Osteoblast (primary cell): ENCODE results near the gene HS3ST2. TPM values are rescaled to one million over a fixed set of nuclear protein-coding genes. Genes with fewer than 3 reads are reported as not detected.

ENCODE experiments used
- DNase-seq: peaks from one replicate; pipeline ENCODE4 v3.0.0; 2011; ENCODE audit warnings: low spot score, mixed read lengths; ENCODE audit not compliant: insufficient read length; ENCODE audit errors: missing footprints
- H2AFZ ChIP-seq: 2 replicates; pipeline ENCODE4 v1.6.0; 2011; ENCODE audit warnings: mild to moderate bottlenecking, low read length
- H3K27ac ChIP-seq: 2 replicates; pipeline ENCODE4 v1.5.1; 2011; ENCODE audit warnings: mild to moderate bottlenecking, low read depth, low read length, moderate library complexity
- H3K27me3 ChIP-seq: 2 replicates; pipeline ENCODE4 v1.6.0; 2012; ENCODE audit warnings: mild to moderate bottlenecking, control low read depth, inconsistent platforms, low read length, moderate library complexity; ENCODE audit not compliant: insufficient read depth
- H3K36me3 ChIP-seq: 2 replicates; pipeline ENCODE4 v1.5.1; 2011; ENCODE audit warnings: mild to moderate bottlenecking, low read length, control low read depth, moderate library complexity; ENCODE audit not compliant: insufficient read depth
- H3K4me1 ChIP-seq: 2 replicates; pipeline ENCODE4 v1.5.1; 2011; ENCODE audit warnings: mild to moderate bottlenecking, low read length, control low read depth, moderate library complexity; ENCODE audit not compliant: insufficient read depth
- H3K4me2 ChIP-seq: 2 replicates; pipeline ENCODE4 v1.6.0; 2011; ENCODE audit warnings: mild to moderate bottlenecking, low read length; ENCODE audit not compliant: insufficient read depth
- H3K4me3 ChIP-seq: fragments of 200-600 bp; sonication (generic); 3 replicates; pipeline ENCODE4 v1.5.1; 2012; ENCODE audit warnings: mild to moderate bottlenecking, low read length, inconsistent platforms; ENCODE audit not compliant: insufficient read depth
- H3K79me2 ChIP-seq: 2 replicates; pipeline ENCODE4 v1.6.0; 2012; ENCODE audit warnings: mild to moderate bottlenecking, low read length, control low read depth, inconsistent platforms; ENCODE audit not compliant: insufficient read depth
- H3K9me3 ChIP-seq: 2 replicates; pipeline ENCODE4 v1.5.1; 2011; ENCODE audit warnings: low read depth, low read length, control low read depth
- H4K20me1 ChIP-seq: 2 replicates; pipeline ENCODE4 v1.6.0; 2012; ENCODE audit warnings: mild to moderate bottlenecking, low read length, control low read depth; ENCODE audit not compliant: insufficient read depth
- CTCF ChIP-seq: IDR thresholded peaks from 2 replicates; pipeline ENCODE4 v1.5.1; 2011; ENCODE audit warnings: mild to moderate bottlenecking, low read depth, low read length, moderate library complexity; ENCODE audit errors: extremely low read depth
- total RNA-seq: library from RNA; depleted of rRNA; stranded (reverse); fragments of >200 nt; gene quantifications from 2 replicates; pipeline ENCODE4 v1.2.3, GENCODE V29; 2012

Gene HS3ST2
- total RNA-seq, 1 donor = under 0.01 TPM

- no peak for DNase-seq
- Histone ChIP-seq H3K79me2 (no peaks in the 10 kb centered on the region), H2AFZ (no peak overlapping the region), H3K4me1 (no peaks in the 10 kb centered on the region), H3K27me3 (no peaks in the 10 kb centered on the region), H3K9me3 (no peaks in the 10 kb centered on the region), H3K4me2 (no peak overlapping the region), H3K36me3 (no peaks in the 10 kb centered on the region), H3K27ac (no peak overlapping the region), H4K20me1 (no peaks in the 10 kb centered on the region), H3K4me3 (no peak overlapping the region)
- TF ChIP-seq CTCF = no peak
These were observed 29.9 kb downstream of the HS3ST2 start for GRCh38 chr16:22843856-22844255.

- TF ChIP-seq CTCF = no peak
- Histone ChIP-seq H3K4me3 (no peak overlapping the region), H2AFZ (no peak overlapping the region), H3K36me3 (no peaks in the 10 kb centered on the region), H4K20me1 (no peaks in the 10 kb centered on the region), H3K27me3 (no peaks in the 10 kb centered on the region), H3K79me2 (no peaks in the 10 kb centered on the region), H3K9me3 (no peaks in the 10 kb centered on the region), H3K4me1 (no peaks in the 10 kb centered on the region), H3K27ac (no peak overlapping the region), H3K4me2 (no peak overlapping the region)
- no peak for DNase-seq
These were observed 30.5 kb downstream of the HS3ST2 start for GRCh38 chr16:22844416-22844815.

- no peak for DNase-seq
- Histone ChIP-seq H3K4me2 (no peak overlapping the region), H3K79me2 (no peaks in the 10 kb centered on the region), H3K27me3 (no peaks in the 10 kb centered on the region), H3K4me1 (no peaks in the 10 kb centered on the region), H3K36me3 (no peaks in the 10 kb centered on the region), H3K4me3 (no peak overlapping the region), H3K9me3 (no peaks in the 10 kb centered on the region), H2AFZ (no peak overlapping the region), H3K27ac (no peak overlapping the region), H4K20me1 (no peaks in the 10 kb centered on the region)
- no peak for TF ChIP-seq CTCF
These were observed 33.1 kb downstream of the HS3ST2 start for GRCh38 chr16:22847100-22847499.

GRCh38 chr16:22847690-22848089 lies 33.7 kb downstream of the HS3ST2 start:
- DNase-seq = no peak
- Histone ChIP-seq H3K4me2 (no peak overlapping the region), H3K4me3 (no peak overlapping the region), H3K27me3 (no peaks in the 10 kb centered on the region), H3K27ac (no peak overlapping the region), H3K36me3 (no peaks in the 10 kb centered on the region), H4K20me1 (no peaks in the 10 kb centered on the region), H2AFZ (no peak overlapping the region), H3K4me1 (no peaks in the 10 kb centered on the region), H3K9me3 (no peaks in the 10 kb centered on the region), H3K79me2 (no peaks in the 10 kb centered on the region)
- no peak for TF ChIP-seq CTCF
